ENCODE results near the gene TRIM8. TPM values are rescaled to one million over a fixed set of nuclear protein-coding genes. Genes with fewer than 3 reads are reported as not detected.

The TRIM8 gene
- total and polyA plus RNA-seq, 9 of the 15 experiments (the other 6 are each of a cell fraction or from before 2014, with no cell fraction given), result 1.7 to 26.0 (median 9.1) TPM

GRCh38 chr10:102673819-102674511, 29.7 kb downstream of the TRIM8 start (continued):
- peak in 2 of 3 experiments; percentile 37 to 74 for TF ChIP-seq YY1 (IDR thresholded peaks at IDR 0.05; ENCODE audit: borderline replicate concordance in 1 of 3, control insufficient read depth in 1 of 3, extremely low read depth in 1 of 3, insufficient read depth in 3 of 3, insufficient read length in 1 of 3, insufficient replicate concordance in 2 of 3, low read depth in 1 of 3, low read length in 2 of 3)
- peak in 1 of 2 experiments; percentile 70; a peak in 2 of 4 replicates for TF ChIP-seq CSDE1 (IDR thresholded peaks at IDR 0.05)
- 0 out of 4 replicates have a peak, but pooled peaks of 1 of the 2 experiments have one; percentile 13 for TF ChIP-seq HDAC1 (IDR thresholded peaks at IDR 0.05)

GRCh38 chr10:102674566-102674965, 30.3 kb downstream of the TRIM8 start:
- Histone ChIP-seq H2AFZ (ENCODE audit: low read depth, low read length) (no peak overlapping the region), H3K9me3 (replicated peaks; ENCODE audit: control insufficient read depth, insufficient read depth, low read depth, low read length) (no peaks in the 10 kb centered on the region), H3K9me1 (ENCODE audit: control insufficient read depth, insufficient read depth, low read length) (no peaks in the 10 kb centered on the region), H3K27ac (ENCODE audit: extremely low read depth, low read depth, low read length) (no peak overlapping the region), H3K4me1 (replicated peaks in 1 of 2; ENCODE audit: control insufficient read depth in 2 of 2, insufficient read depth in 2 of 2, low read length in 2 of 2) (peaks cover 36 to 45% of the 10 kb centered on the region in 2 experiments), H3K36me3 (ENCODE audit: control insufficient read depth, insufficient read depth, low read length) (no peaks in the 10 kb centered on the region), H3K79me2 (ENCODE audit: control insufficient read depth, insufficient read depth, low read length) (no peaks in the 10 kb centered on the region), H3K4me3 (no peak overlapping the region), H3K27me3 (ENCODE audit: control insufficient read depth in 2 of 2, insufficient read depth in 2 of 2, low read length in 2 of 2) (no peaks in the 10 kb centered on the region), H4K20me1 (replicated peaks; ENCODE audit: control insufficient read depth, insufficient read depth, low read length) (no peaks in the 10 kb centered on the region), H3K9ac (ENCODE audit: insufficient read depth in 1 of 2, low read depth in 2 of 2, low read length in 2 of 2) (peak overlapping the region in 1 of 2 experiments; percentile 31; a peak in 1 of 4 replicates), H3K4me2 (ENCODE audit: insufficient read depth, low read length) (0 out of 2 replicates have a peak overlapping the region, but pooled peaks have one; percentile 65)
- BruUV-seq (replicated peaks), result no TSS peak
- intact Hi-C loops (cut with micrococcal nuclease) (loop anchor here (5.0 kb wide), 1 partner anchor 38 kb away; the partner anchor contains the start of genes ARL3 and SFXN2), in situ Hi-C loops (cut with MboI) (no loop called here)
- WGBS (ENCODE audit: insufficient coverage, low coverage, missing lambda C conversion rate), result 6% methylated on average over 2 of the region's 2 CpGs
- FAIRE-seq, result peak; percentile 59
- ATAC-seq, result peak; percentile 39
- ChIA-PET CTCF (ENCODE audit: low intra/inter-chr PET ratio) (no interaction called here), POLR2A (interaction anchor here (0.6 to 2.0 kb wide), 3 partner anchors 12 to 70 kb away, joined by 4 to 5 read pairs (median 4); no protein-coding TSS in a partner anchor)
- DNase-seq (ENCODE audit: extremely low read depth in 1 of 4, low spot score in 3 of 4), result peak in 1 of 4 experiments; percentile 43
- TF ChIP-seq RBM25 (IDR thresholded peaks at IDR 0.05; ENCODE audit: low read depth, low read length, severe bottlenecking), result no peak
- TF ChIP-seq HMGN3 (IDR thresholded peaks at IDR 0.05; ENCODE audit: borderline replicate concordance, extremely low read depth, insufficient read length, low read depth, low read length), result no peak
- no peak for TF ChIP-seq CBX8 (IDR thresholded peaks at IDR 0.05; ENCODE audit: borderline replicate concordance, extremely low read depth, low read depth, low read length, poor library complexity, severe bottlenecking)
- no peak for TF ChIP-seq UBTF (IDR thresholded peaks at IDR 0.05; ENCODE audit: borderline replicate concordance in 1 of 2, low read depth in 2 of 2, low read length in 2 of 2)
- TF ChIP-seq CREB5 (CRISPR knock-in tag; IDR thresholded peaks at IDR 0.05), result no peak
- TF ChIP-seq FOXJ2 (tag; IDR thresholded peaks at IDR 0.05), result no peak
- no peak for TF ChIP-seq HMGXB4 (CRISPR knock-in tag; IDR thresholded peaks at IDR 0.05)
- no peak for TF ChIP-seq BCOR (IDR thresholded peaks at IDR 0.05)
- TF ChIP-seq ZC3H11A (IDR thresholded peaks at IDR 0.05; ENCODE audit: low read depth, low read length), result no peak
